HG02870 (cell line): ENCODE measurements around the gene SLC22A2.
"Not testable (repeated sequence)": the region's sequence is repeated elsewhere in the genome, so short reads cannot be mapped to it uniquely, and the experiment has no call there.

ENCODE experiments used
- ATAC-seq: cut with Tn5 transposase; IDR thresholded peaks from one replicate; pipeline ENCODE4 v1.9.1; 2021; ENCODE audit warnings: mild to moderate bottlenecking, moderate library complexity; ENCODE audit not compliant: unreplicated experiment

Gene SLC22A2

DNA sequence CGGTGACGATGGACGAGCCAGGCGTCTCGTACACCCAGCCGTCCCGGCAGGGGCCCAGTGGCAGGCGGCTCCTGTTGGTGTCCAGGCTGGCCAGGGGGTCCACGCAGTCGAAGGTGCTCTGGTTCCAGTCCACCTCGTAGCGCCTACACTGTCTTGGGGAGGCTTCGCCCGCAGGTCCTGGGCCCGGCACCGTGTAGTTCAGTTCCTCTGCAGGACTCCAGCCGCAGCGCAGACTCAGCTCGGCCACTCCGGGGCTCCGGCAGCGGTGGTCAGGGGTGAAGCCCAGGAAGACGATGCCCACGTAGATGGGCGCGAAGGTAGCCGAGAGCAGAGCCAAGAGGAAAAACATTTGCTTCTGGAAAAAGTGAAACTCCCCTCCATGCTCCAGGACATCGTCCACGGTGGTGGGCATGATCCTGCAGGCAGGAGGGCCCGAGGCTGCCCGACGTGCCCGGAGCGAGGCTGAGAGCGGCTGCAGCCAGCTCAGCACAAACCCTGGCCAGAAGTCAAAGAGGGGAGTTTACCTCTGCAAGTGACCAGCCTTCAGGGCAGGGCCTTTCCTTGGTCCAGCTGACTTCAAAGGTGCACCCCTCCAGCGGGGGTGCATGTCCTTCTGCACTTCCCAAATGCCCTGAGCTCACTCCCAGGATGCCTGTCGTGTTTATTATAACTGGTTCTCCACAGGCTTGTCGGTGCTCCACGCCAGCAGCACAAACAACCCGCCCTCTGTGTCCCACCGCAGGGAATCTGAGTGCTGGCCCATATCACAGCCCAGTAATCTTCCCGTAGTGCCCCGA lies at the start of gene SLC22A2:
TSS of gene SLC22A2 (minus strand) at position 476 of the 797 bp plus-strand sequence. CDS start at position 412, 64 bp downstream.
- ATAC-seq: no peak

DNA sequence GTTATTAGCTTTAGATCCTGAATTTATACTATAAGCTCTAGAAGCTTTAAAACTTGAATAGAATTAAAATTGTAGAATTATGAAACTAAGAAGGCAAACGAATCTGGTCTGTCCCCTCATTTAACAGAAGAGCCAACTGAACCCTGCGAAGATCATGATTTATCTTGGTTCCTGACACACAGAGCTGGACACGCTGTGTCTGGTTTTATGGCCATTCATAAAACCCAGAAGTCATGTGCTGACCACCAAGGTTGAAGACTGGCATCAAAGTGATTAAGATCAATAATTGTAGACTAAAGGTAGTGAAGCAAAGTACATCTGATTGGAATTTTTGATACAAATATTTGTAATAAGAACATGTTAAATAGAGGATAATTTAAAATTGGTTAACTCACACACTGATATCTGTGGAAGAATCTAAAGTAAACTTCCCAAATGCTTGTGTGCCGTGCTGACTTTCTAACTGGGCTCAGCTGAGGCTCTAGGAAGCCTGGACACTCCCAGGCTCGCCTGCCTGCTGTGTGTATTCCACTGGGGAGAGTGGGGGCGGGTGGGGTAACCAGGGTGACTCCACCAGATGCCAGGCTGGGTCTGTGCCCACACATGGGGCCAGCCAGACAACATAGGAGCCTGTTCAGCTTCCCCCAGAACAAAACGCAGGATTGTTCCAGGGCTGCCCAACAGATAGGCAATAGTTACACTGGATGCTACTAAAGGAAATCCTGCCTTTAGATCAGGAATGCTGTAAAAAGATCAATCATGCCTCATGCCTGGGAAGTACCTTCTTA lies 47.5 kb upstream of the SLC22A2 start:
- no peak for ATAC-seq

DNA sequence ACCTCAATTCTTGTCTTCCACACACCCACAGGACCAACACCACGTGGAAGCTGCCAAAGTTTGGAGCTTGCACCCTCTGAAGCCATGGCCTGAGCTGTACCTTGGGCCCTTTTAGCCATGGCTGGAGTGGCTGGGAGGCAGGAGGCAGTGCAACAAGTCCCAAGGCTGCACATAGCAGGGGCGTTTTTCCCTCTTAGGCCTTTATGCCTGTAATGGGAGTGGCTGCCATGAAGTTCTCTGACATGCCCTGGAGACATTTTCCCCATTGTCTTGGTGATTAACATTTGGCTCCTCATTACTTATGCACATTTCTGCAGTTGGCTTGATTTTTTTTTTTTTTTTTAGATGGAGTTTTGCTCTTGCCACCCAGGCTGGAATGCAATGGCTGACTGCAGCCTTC lies 45.2 kb upstream of the SLC22A2 start:
- ATAC-seq: no peak

DNA sequence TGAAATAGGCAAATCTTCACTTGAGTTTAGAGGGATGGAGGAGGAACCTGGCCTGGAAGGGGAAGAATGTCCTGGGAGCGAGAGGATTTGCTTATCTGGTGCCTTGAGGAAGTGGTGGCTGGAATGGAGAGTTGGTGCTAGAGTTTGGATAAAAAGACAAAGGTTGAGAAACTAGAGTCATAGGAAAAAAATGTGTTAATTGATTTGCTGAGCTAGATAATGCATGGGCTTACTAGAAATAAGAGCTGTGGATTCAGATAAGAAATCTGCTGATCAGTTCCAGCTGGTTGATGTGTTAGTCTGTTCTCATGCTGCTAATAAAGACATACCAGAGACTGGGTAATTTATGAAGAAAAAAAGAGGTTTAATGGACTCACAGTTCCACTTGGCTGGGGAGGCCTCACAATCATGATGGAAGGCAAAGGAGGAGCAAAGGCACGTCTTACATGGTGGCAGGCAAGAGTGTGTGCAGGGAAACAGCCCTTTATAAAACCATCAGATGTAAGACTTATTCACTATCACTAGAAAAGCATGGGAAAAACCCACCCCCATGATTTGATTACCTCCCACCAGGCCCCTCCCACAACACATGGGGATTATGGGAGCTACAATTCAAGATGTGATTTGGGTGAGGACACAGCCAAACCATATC lies 43.9 kb upstream of the SLC22A2 start:
- not testable (repeated sequence) for ATAC-seq

DNA sequence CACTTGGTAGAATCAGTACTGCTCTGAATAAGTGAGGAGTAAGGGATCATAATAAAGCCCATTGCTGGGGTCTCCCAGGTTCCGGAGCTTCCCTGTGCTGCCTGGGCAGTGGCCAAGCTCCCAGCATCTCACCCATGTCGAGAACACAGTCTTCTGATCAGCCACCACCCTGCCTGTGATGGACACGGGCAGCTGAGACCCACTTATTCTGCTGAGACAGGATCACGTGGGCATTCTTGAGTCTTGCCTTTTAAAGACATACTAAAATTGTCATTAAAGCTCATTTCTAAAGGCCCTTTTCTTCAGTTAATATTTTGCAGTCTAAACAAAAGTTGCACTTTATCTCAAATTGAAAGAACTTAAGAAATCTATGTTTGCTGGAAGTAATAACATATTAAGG lies 42.7 kb upstream of the SLC22A2 start:
- no peak for ATAC-seq

DNA sequence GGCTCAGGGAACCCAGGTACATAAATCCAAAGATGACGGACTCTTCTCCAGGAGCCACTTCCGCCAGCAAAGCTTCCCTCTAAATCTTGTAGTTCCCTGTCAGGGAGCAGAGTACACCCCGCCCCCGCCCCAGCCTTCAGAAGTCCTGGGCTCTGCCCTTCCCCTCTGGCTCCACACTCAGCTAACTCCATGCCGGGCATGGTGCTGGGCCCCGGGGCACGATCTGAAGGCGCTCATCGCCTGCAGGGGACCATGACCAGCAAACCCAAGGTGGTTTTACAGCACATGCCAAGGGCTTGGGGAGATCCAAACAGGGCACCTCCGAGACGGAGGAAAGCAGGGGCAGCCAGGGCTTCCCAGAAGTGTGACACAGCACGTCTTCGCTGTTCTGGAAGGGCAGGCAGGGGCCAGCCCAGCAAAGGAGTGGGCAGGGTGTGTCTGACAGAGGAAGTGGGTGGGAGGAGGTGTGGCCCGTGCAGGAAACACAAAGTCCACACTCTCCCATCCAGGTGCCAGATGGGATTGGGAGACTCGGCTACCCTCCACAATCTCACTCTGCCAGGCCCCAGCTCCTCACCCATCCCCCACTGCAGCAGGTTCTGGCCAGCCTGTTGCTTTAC lies 41.6 kb upstream of the SLC22A2 start:
- no peak for ATAC-seq

DNA sequence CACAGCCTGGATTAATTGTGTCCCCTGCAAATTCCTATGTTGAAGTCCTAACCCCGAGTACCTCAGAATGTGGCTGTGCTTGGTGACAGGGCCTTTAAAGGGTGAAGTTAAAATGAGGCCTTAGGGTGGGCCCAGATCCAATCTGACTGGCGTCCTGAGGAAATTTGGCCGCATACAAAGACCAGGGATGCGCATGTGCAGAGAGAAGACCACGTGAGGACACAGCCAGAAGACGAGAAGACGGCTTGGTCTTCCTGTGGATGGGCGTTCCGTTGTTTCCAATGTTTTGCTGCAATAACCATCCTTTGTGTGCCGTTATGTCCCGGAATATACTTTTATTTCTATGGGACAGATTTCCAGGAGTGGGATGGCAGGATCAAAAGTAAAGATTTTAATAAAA lies 40.9 kb upstream of the SLC22A2 start:
- ATAC-seq: no peak

DNA sequence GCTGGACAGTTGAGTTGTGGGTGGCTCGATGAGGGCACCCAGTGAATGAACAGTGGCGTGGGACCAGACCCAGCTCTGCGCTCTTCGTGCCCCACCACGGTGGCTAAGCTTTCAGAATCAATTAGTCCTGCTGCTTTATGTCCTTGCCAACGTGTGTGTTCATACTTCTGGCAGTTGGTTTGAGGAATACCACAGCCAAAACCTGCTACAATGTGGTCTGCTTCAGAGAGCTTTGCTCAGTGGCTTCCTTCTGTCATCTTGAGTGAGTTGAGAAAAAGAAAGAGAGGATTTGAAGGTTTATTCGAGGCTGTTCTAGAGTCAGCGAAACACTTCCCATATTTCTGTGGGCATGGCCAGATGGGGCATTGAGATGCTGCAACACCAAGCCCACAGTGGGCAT lies 39.5 kb upstream of the SLC22A2 start:
- no peak for ATAC-seq

DNA sequence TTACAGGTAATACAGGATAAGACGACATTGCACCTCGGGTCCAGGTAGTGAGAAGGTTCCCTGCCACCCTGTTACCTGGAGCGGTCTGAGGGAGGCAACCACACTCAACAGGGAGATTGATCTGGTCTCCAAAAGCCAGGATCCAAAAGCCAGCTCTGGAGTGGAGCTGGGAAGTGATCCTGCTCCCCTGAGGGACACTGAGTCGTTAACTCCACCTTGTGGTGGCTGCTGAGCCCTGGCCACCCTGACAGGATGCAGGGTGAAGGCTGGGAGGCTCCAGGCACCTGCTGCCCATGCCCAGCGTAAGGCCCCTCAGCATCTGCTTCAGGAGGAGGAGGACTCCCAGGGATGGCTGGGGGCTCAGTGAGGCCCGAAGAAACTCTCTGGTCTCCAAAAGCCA lies 38.7 kb upstream of the SLC22A2 start:
- ATAC-seq: no peak

DNA sequence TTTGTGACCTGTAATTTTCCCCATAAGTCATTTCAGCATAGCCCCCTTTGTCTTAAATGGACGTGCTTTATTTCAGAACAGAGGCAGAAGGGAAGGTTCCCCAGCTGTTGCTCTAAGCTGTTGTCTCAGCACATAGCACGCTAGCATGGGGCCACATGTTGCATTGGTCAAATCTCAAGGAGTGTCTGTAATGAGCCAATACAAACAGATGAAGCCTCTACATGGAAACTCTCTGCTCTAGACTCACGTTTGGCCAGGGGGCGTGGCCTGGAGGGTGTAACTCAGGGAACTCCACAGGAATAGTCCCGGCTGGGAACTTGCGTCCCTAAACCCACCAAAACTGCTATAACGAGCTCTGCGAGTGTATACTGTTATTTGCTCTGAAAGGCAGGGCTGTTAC lies 35.2 kb upstream of the SLC22A2 start:
- no peak for ATAC-seq

DNA sequence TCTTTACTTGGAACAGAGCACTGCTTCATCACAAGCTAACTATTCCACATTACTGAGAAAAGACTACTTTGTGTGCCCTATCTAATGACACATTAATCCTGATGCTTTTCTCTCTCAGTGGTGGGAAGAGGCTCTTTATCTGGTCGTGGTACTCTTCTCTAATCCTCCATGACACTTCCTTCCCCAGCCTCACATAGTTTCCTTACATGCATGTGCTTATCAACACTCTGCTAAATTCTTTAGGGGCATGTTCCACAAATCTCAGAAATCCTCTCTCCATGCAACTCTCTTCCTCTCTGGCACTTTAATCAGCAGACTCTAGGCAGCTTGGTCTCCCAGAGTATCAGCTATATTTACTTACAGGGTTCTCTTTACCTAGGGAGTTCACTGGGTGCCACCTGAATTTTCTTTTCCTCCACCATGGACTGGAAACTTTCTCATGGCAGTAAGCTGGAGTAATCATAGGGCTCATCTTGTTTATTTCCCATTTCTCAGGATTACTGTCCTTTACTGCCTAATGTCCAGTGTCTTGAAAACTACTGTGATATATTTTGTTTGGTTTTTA lies 27.0 kb upstream of the SLC22A2 start:
- no peak for ATAC-seq

DNA sequence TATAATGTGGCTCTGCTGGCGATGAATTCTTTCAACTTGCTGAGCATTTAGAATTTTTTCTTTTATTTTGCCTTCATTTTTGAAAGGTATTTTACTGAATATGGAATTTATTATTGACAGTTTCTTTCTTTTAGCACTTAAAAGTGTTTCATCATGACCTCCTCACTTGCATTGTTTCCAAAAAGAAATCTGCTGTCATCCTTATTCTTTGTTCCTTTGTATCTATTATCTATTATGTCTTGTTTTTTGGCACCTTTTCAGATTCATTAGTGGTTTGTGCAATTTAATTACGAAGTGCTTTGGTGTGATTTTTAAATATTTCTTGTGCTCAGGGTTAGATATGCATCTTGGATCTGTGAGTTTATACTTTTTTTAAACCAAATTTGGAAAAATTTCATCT lies 26.0 kb upstream of the SLC22A2 start:
- ATAC-seq: no peak

DNA sequence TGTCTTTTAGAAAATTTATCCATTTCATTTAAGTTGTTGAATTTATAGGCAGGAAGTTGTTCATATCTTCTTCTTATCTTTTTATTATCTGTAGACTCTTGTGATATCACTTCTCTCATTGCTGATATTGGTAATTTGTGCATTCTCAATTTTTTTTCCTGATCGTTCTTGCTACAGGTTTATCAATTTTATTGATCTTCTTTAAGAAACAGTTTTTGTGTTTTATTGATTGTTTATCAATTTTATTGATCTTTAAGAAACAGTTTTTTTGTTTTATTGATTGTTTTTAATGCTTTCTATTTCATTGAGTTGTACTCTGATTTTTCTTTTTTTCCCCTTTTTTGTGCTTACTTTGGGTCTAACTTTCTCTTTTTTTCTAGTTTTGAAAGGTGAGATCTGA lies 23.8 kb upstream of the SLC22A2 start:
- no peak for ATAC-seq

DNA sequence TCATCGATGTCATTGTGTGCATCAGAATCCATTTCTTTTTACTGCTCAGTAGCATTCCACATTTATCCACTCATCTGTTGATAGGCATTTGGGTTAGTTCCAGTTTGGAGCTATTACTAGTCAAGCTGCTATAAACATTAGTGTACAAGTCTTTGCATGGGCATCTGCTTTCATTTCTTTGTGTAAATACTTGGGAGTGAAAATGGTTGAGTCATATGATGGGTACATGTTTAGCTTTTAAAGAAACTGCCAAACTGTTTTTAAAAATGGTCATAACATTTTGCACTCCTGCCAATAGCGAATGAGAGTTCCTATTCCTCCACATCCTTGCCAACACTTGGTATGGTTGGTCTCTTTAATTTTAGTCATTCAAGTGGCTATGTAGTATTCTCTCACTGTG lies 21.2 kb upstream of the SLC22A2 start:
- ATAC-seq: no peak

DNA sequence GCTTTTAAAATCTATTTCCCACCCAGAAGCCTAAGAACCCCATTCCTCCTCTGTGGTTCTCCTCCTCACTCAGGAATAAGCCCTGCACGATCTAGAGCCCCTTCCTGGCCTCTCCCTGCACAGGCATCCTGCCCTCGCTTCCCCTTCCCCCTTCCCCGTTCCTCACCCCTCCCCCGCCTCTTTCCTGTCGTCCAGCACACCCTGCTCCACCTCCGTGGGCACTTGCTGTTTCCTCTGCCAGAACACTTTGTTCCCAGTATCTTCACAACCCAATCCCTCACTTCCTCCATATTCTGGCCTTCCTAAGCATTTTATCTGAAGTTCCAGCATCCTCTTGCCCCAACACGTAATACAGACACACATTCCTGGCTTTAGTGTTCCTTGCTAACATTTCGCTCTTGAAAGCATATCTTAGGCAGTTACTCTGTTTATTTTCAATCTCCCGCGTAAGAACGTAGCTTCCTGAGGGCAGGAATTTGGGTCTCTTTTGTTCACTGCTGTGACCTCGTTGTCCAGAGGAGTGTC lies 20.2 kb upstream of the SLC22A2 start:
- no peak for ATAC-seq

DNA sequence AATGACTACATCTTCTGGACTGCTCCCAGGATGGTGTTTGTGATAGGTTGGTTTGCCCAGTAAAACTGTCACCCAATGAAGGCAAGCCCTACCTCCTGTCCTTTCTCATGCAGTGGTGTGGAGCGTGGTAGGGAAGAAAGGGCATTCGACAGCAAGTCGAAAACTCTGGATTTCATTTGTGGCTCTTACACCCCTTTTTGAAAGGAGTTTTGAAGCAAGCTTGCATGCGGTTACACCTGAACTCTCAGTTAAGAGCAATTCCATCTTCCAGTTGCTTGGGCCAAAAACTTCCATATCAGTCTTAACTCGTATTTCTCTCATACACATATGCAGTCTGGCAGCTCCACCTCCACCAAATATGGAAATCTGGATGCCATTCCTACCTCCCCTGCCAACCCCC lies 19.7 kb upstream of the SLC22A2 start:
- ATAC-seq: no peak

DNA sequence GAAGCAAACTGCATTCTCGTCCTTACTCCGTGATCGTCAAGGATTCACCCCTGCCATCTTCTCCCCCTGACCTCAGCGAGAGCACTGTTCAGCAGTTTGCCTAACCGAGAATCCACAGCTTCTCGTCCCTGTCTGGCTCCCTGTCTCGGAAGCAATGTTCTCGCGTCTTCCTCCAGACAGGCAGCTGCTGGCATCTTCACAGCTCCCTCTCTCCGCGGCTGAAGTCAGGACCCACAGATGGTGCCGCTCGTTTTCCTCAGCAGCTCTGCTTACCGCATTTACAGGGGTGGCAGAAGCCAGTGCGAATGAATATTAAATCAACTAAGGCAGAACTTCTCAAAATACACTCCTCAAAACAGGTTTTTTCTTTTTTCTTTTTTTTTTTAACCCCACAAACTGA lies 18.9 kb upstream of the SLC22A2 start:
- ATAC-seq: no peak

DNA sequence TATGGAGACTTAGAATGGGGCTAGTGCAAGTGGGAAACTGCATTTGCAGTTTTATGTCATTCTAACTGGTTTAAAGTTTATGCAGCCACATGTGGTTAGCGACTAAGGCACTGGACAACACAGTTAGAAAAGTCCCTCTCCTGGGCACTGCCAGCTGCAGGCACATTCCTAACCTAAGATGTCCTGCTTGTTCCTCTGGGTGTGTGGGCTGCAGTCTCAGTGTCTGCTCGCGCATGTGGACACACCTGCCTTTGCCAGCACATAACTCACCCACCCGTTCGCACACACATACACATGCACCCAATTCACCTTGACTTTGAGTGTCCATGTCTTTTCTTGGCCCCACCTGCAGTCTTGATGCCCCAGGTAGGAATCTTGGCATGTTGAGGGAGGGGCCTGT lies 18.5 kb upstream of the SLC22A2 start:
- no peak for ATAC-seq

DNA sequence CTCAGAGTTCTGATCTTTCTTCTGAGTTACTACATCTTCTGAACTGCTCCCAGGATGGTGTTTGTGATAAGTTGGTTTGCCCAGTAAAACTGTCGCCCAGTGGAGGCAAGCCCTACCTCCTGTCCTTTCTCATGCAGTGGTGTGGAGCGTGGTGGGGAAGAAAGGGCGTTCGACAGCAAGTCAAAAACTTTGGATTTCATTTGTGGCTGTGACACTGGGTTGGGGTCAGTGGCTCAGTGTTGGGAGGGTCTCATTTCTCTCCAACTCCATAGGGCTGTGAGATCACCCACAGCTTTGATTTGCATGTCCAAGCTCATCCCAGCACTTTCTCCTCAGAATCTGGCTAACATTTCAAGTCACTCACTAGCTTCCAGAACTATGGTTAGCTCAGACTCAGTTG lies 17.5 kb upstream of the SLC22A2 start:
- ATAC-seq: no peak

DNA sequence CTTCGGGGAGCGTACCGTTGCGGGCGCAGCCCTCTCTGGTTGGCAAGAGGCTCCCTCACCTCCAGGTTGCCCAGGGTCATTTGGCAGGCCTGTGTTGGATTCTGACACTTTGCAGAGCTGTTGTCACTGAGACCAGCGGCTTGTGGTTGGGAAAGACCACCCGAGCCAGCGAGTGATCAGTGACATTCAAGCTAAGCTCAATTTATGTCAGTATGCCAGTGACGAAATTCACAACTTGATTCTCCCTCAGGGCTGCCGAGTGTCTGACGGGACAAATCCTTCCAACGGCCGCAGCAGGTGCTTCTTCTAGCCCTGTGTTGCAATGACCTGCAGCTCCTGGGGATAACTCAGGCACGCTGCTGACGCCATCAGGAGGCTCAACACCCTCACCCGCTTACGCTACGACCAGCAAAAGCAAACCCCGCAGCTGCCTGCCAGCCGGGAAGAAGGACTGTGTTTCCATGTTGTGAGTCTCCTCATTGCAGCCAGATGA lies 16.9 kb upstream of the SLC22A2 start:
- no peak for ATAC-seq
